Fibroblast of the aortic adventitia (primary cell): Measurements from ENCODE around the gene RAB22A. TPM values are rescaled to one million over a fixed set of nuclear protein-coding genes. Genes with fewer than 3 reads are reported as not detected.
A peak's percentile ranks its signal among the peaks of the same experiment; 100 is the strongest.

Experiments used
- DNase-seq: peaks from one replicate; pipeline ENCODE4 v3.0.0-alpha.2; 2010; ENCODE audit warnings: low read depth
- H3K4me3 ChIP-seq: 2 replicates; pipeline ENCODE4 v1.5.1; 2011; ENCODE audit warnings: low read depth, mild to moderate bottlenecking, control low read depth, low read length, moderate library complexity
- CTCF ChIP-seq: IDR thresholded peaks from 2 replicates; pipeline ENCODE4 v1.5.1; 2011; ENCODE audit warnings: mild to moderate bottlenecking, low read length, control low read depth, inconsistent platforms; ENCODE audit not compliant: insufficient read depth
- total RNA-seq: library from RNA; depleted of rRNA; stranded (reverse); fragments of >200 nt; gene quantifications from 2 replicates; pipeline ENCODE4 v1.2.3, GENCODE V29; 2012; ENCODE audit warnings: low replicate concordance

The RAB22A gene
- total RNA-seq, result 27.1 and 41.5 TPM in 2 replicates

DNA sequence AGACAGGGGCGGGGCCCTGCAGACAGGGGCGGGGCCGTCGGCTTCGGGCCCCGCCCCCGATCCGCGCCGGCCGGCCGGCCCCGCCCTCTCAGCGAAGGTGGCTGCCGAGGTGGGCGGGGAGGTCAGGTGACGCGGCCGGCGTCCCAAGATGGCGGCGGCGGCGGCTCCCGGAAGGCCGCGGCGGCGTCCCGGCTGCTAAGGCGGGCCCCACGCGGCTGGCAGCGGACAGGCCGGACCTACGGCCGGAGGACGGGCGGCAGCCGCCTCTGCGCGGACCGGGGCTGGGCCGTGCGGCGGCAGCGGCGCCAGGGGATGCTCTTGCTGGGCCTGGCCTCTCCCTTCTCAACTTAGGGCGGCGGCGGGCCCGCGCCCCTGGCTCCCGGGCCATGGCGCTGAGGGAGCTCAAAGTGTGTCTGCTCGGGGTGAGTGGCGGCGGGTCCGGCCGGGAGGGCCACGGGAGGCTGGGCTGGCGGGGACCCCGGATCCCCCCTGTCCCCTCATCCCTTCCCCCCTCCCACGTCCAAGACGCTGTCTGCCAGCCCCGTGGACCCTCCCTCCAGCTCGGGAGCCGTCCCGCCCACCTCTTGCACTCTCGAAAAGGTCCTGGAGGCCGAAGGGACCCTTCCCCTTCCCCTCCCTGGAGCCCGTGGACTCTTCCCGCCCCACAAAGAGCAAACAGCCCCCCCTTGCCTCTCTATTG lies at the start of gene RAB22A:
TSS of gene RAB22A (plus strand) at position 125 of the 700 bp plus-strand sequence. CDS start at position 387, 262 bp downstream.
- peak; percentile 77 for DNase-seq
- H3K4me3 ChIP-seq, result peak within 1 kb of the TSS; percentile 91
- TF ChIP-seq CTCF, result no peak

GRCh38 chr20:58260006-58260405 lies 49.5 kb upstream of the RAB22A start:
- DNase-seq, result peak; percentile 7
- TF ChIP-seq CTCF, result no peak
- no peak overlapping the region for H3K4me3 ChIP-seq

- DNase-seq, result no peak
- TF ChIP-seq CTCF, result no peak
- no peak overlapping the region for H3K4me3 ChIP-seq
Observed at GRCh38 chr20:58261660-58262059, 47.9 kb upstream of the RAB22A start.

GRCh38 chr20:58264271-58264670 lies 45.2 kb upstream of the RAB22A start:
- DNase-seq, result no peak
- no peak for TF ChIP-seq CTCF
- no peak overlapping the region for H3K4me3 ChIP-seq

- no peak for DNase-seq
- no peak overlapping the region for H3K4me3 ChIP-seq
- no peak for TF ChIP-seq CTCF
Observed at GRCh38 chr20:58267389-58268215, 41.9 kb upstream of the RAB22A start.

DNA sequence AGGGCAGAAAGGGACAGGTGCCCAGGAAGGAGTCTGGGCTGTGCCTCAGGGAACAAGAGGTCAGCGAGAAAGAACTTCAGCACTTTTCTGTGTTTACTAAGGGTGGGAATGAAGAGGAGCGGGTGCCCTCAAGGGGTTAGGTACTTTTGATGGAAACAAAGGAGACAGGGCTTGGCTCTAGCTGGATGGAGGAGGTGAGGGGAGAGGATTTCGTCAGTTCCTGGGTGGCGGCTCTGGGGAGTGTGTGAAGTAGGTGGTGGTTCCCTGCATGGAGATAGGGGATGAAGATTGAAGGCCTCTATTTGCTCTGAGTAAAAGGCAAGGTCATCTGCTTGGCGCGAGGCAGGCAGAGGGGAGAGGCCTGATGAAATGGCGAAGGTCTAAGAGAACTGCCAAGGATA lies 41.1 kb upstream of the RAB22A start:
- TF ChIP-seq CTCF, result no peak
- DNase-seq, result no peak
- H3K4me3 ChIP-seq, result no peak overlapping the region
